DLD1 (cell line): ENCODE results near the gene GALNTL6.
"Not testable (repeated sequence)": the region's sequence is repeated elsewhere in the genome, so short reads cannot be mapped to it uniquely, and the experiment has no call there.

ENCODE experiments used
- in situ Hi-C: cut with HindIII; loops from 2 replicates; pipeline ENCODE4 v1.10.0; 2017; ENCODE audit warnings: low sequenced_read_pairs

Gene GALNTL6

GRCh38 chr4:172997217-172997609, 1184.0 kb downstream of the GALNTL6 start:
- in situ Hi-C loops = no loop called here

- in situ Hi-C loops = no loop called here
These were observed 1184.7 kb downstream of the GALNTL6 start for GRCh38 chr4:172997856-172998255.

DNA sequence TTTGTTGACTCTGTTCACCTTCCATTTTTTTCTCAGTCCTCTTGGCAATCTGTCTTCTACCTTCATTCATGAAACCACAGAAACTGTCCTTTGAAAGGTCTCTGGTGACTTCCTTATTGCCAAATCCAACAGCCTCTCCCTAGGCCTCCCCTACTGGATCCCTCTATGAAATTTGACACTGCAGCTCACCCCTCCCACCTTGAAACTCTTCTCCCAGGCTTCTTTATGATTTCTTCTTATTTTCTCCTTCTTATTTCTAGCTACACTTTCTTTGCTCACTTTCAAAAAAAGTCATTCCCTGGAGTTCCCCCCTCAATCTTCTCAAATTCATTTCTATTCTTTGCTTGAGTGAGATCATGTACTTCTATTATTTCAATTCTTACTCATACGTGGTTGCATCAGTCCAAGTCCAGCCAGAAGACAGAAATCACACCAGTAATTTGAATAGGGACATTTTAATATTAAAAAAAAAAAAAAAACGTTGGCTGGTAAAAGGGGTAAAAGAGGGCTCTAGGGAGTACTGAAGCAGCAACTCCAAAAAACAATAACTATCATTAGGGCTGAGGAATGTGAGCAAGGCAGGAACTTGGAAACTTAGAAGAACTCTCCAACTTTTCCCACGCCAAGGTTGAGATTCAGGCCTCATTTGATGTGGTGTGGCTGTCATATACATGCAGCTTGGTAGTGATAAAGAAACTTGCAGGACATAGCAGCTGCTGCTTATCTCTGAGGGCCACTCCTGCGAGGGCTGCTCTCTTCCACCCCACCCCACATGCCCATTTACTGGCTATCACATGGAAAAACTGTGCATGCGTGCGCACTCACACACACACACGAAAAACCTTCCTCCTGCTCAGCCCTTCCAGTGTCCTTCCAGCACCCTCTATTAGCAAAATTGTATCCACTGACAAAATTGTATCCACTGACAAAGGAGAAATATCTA, 1185.6 kb downstream of the GALNTL6 start:
- in situ Hi-C loops = no loop called here

DNA sequence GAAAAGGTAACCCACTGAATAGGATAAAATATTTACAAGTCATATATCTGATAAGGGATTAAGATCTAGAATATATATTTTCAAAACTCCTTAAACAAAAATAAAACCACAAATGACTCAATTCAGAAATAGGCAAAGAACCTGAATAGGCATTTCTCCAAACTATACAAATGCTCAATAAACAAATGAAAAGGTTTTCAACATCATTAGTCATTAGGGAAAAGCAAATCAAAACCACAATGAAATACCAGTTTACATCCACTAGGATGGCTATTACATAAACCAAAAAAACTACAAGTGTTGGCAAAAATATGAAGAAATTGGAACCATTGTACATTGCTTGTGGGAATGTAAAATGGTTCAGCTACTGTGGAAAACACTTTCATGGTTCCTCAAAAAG, 1188.4 kb downstream of the GALNTL6 start:
- in situ Hi-C loops = no loop called here

DNA sequence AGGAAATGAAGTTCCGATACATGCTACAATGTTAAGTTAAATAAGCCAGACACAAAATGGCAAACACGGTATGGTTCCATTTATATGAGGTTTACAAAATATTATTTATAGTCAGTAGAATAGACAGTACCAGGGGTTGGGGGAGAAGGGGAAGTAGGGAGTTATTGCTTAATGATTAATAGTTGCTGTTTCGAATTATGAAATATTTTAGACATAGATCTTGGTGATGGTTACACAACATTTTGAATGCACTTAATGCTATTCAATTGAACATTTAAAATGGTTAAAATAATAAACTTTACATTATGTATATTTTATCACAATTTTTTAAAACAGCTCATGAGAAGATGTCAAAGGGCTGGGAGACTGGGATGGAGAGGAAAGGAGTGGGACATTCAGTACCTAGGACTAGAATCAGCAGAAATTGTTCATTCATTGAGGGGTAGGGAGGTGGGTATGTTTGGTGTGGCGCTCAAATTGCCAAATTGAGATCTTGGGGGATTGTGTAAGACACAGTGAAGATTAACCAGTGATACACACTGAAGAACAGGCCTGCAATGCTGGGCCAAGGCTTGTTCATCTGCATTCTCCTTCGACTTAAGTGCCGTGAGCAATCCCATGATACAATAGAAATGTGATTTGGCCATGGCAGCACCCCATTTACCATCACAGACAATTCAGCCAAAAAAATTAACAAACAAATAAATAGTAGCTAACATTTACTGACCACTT, 1189.8 kb downstream of the GALNTL6 start:
- in situ Hi-C loops = no loop called here

DNA sequence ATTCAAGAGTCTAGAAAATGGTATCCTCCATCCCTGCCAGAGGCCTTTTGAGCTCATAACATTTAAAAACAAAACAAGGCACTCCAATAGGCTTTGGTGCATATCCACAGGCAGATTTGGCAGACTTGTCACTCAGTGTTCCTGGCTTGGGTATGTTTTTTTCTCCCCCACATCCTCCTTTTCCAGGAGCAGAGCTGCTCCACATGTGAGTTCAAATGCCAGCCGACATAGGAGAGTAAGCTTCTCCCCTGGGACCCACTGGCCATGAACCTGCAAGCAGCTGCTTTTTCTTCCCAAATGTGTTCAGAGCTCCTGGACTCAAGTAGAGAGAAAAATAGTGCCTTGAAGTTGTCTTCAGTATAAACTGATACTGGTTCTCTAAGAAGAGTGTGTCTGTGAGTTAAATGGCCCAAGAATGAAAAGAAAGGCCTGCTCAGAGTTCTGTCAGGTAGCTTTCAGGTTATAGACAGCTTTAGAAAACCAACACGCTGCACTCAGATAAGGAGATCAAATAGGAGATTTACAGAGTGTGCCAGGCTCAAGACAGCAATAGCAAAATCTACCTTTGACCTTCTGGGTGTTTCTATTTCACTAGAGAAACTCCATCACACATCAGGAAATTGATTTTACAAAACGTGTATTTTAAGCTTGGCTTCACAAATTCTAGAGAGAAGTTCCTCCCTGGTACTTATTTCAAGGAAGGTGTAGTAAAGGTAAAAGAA, 1192.9 kb downstream of the GALNTL6 start:
- in situ Hi-C loops = no loop called here

- in situ Hi-C loops = no loop called here
These were observed 1195.2 kb downstream of the GALNTL6 start for GRCh38 chr4:173008436-173008835.

DNA sequence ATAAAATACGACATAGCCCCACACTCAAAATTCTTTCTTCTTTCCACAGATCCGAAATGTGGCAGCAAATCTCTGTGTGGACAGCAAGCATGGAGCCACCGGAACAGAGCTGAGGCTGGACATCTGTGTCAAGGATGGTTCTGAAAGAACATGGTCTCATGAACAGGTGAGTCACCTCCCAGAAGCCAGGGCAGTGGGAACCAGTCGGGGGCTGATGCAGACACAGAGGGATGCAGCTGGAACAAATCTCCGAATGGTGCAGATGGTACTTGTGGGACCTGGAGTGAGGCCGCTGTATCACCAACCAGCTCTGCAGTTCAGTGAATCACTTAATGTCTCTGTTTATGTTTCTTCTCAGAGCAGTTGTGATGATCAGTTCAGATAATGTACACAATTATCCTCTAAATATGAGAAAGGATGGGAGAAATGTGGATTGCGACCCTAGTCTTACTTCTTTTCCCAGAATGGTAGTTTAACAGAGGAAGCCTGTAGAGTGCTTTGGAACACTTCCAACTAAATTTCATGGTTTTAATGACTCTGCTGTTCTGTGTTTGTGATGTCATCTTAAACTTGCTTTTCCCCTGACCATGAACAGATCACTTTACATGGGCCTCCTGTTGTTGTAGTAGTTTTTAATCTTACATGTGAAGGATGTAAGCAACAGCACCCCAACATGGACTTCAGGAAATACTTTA, 1196.1 kb downstream of the GALNTL6 start:
- in situ Hi-C loops = no loop called here

- in situ Hi-C loops = no loop called here
These were observed 1199.4 kb downstream of the GALNTL6 start for GRCh38 chr4:173012608-173013007.

DNA sequence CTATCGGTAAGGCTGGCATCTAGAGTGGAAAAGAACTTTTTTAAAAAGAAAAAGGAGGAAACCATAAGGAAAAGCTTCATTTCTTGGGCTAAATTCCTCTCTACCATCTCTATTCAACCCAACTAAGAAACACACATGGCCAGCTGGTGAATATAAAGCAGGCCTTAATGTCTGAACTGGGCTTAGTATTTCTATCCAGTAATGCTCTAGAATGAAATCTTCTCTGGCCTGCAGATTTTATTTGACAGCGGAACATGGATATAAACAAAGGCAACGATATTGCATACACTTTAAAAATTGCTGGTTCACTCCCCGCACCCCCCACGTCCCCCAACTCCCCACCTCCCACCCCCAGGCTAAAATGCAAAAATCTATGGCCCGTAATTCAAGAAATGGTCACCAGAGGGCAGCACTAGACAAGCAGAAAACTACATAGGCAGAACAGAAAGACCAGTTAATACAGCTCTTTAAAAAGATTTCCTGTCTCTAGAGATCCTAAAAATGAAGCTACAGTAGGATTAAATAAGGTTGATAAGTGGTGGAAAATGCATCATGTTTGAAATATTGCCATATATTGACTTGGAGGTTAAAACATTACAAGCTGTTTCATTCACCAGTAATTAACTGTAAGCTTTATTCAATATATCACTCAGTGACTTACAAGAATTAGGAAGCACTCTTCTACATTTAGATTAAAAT, 1200.2 kb downstream of the GALNTL6 start:
- in situ Hi-C loops = no loop called here

DNA sequence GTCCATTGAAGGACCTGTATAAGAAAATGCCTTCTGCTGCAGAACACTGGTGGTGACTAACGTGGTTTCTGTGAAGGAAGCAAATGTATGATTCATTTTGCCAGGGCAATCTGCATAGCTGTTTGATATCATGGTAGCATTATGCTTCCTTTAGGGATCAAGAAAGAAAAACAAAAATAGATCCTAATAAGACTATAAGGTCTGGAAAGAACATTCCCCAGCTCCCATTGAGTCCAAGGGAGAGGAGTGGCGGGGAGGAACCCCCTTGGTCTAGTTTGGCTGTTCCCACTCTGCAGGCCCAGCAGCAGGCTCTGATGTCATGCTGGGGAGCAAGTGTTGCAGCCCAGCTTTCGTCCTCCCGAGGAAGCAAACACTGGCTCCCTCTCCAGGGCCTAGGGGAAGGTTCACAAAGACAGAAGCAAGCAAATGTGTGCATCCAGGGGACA, 1200.9 kb downstream of the GALNTL6 start:
- in situ Hi-C loops = no loop called here

- in situ Hi-C loops = no loop called here
These were observed 1201.6 kb downstream of the GALNTL6 start for GRCh38 chr4:173014836-173015235.

DNA sequence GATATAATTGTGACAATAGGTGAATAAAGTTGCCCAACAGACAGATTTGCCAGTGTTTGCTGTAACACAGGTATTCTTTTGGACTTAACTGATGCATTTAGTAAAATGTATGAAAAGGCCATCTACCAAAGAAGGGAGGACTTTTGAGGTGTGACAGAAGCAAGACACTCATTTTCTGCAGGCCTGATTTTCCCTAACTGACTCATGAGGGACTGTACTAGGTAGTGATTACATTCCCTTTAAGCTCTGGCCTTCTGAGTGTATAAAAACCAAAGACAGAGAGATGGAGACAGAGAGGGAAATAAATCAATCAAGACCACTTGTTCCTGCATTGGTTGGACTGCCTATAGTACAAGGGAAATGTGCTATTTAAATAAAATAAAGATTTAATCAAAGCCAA, 1204.6 kb downstream of the GALNTL6 start:
- in situ Hi-C loops = no loop called here

- in situ Hi-C loops = no loop called here
These were observed 1205.2 kb downstream of the GALNTL6 start for GRCh38 chr4:173018446-173018845.

GRCh38 chr4:173019664-173020063, 1206.5 kb downstream of the GALNTL6 start:
- in situ Hi-C loops = no loop called here

- in situ Hi-C loops = not testable (repeated sequence)
These were observed 1208.8 kb downstream of the GALNTL6 start for GRCh38 chr4:173021746-173022573.

DNA sequence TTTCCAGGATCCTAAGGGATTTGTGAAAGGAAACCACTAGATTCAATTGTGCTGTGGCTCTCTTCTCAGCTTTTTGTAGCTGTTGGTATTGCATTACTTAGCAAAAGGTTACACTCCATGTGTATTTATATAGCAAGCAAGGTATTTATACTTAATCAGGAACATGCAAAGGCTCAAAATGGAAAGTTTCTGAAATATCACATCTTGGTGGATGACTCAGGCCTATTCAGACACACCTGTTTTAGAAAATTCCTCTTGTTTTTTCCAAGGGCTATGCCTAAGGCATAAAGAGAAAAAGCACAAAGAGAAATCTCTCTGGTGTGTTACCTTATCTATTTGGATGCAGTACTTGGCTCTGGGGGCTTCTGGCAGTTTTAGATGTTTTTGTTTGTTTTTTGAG, 1211.0 kb downstream of the GALNTL6 start:
- in situ Hi-C loops = no loop called here

GRCh38 chr4:173025131-173025530, 1211.9 kb downstream of the GALNTL6 start:
- in situ Hi-C loops = no loop called here

DNA sequence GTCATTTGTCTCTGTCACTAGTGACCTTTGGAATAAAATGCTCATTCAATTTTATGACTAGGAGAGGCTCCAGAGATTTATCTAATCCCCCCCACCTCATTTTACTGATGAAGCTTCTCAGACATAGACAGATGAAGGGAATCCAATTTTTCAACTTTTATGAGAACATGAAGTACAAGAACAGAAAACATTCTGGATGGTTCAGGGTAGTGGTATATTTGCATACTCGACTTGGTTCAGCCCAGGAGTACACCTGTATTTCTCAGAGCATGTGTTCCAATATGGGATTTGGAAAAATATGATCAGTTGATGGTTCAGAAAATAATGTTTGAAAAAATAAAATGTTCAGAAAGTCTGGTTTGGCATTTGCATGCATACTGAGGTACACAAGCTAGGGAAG, 1224.0 kb downstream of the GALNTL6 start:
- in situ Hi-C loops = no loop called here
